IMR-90 (cell line): ENCODE data around the gene SLC13A1. TPM values are rescaled to one million over a fixed set of nuclear protein-coding genes. Genes with fewer than 3 reads are reported as not detected.

Experiments
- ATAC-seq: fragments of 200-7000 bp; cut with Tn5 transposase; 2 replicates; pipeline ENCODE4 v1.9.1; 2020; ENCODE audit warnings: low read depth, mild to moderate bottlenecking, moderate library complexity
- BruUV-seq: library from RNA; stranded (reverse); fragments of 400-500 nt; replicated peaks from 2 replicates; lab custom pipeline; 2021; lab: Mats Ljungman, UMichigan
- CTCF ChIA-PET: fragments of 300-600 bp; formaldehyde crosslinking; extraction: SDS; loops from one replicate; lab custom pipeline; 2021; ENCODE audit warnings: antibody characterized with exemption; lab: Yijun Ruan, JAX
- POLR2A ChIA-PET: fragments of 300-600 bp; sonication (Branson Sonifier 250); formaldehyde crosslinking; loops from one replicate; lab custom pipeline; 2022; ENCODE audit warnings: antibody characterized with exemption; ENCODE audit not compliant: unreplicated experiment; lab: Charles Lee
- DNase-seq: peaks from one replicate; pipeline ENCODE4 v3.0.0; 2013
- H2AFZ ChIP-seq: replicated peaks from 2 replicates; pipeline ENCODE3; 2013; ENCODE audit warnings: low read length, mild to moderate bottlenecking; ENCODE audit not compliant: poor library complexity
- H2AK5ac ChIP-seq: 2 replicates; pipeline ENCODE4 v1.6.1; 2013; ENCODE audit warnings: low read depth, low read length, inconsistent platforms
- H2AK9ac ChIP-seq: replicated peaks from 2 replicates; pipeline ENCODE3; 2013; ENCODE audit warnings: mild to moderate bottlenecking, low read depth, low read length, moderate library complexity; ENCODE audit not compliant: poor library complexity
- H2BK120ac ChIP-seq: 2 replicates; pipeline ENCODE4 v1.6.1; 2013; ENCODE audit warnings: low read depth, low read length, inconsistent platforms
- H2BK15ac ChIP-seq: 3 replicates; pipeline ENCODE4 v1.6.1; 2013; ENCODE audit warnings: low read depth, low read length, inconsistent platforms
- H2BK20ac ChIP-seq: 2 replicates; pipeline ENCODE4 v1.6.1; 2013; ENCODE audit warnings: low read depth, mild to moderate bottlenecking, inconsistent platforms, low read length, moderate library complexity
- H2BK5ac ChIP-seq: 2 replicates; pipeline ENCODE4 v1.6.1; 2013; ENCODE audit warnings: mild to moderate bottlenecking, low read depth, low read length, inconsistent platforms; ENCODE audit not compliant: poor library complexity, severe bottlenecking
- H3K14ac ChIP-seq: replicated peaks from 2 replicates; pipeline ENCODE4 v1.6.1; 2013; ENCODE audit warnings: low read depth, low read length, inconsistent platforms
- H3K18ac ChIP-seq: 2 replicates; pipeline ENCODE4 v1.6.1; 2013; ENCODE audit warnings: low read depth, low read length, control low read depth
- H3K23ac ChIP-seq: 2 replicates; pipeline ENCODE4 v1.6.1; 2013; ENCODE audit warnings: low read depth, low read length, inconsistent platforms
- H3K27ac ChIP-seq: 2 replicates; pipeline ENCODE4 v1.5.1; 2013; ENCODE audit warnings: mild to moderate bottlenecking, control low read depth, low read length; ENCODE audit not compliant: insufficient read depth
- H3K27me3 ChIP-seq: 2 replicates; pipeline ENCODE4 v1.6.1; 2013; ENCODE audit warnings: low read length; ENCODE audit not compliant: control insufficient read depth, insufficient read depth
- H3K36me3 ChIP-seq: 2 replicates; pipeline ENCODE4 v1.6.1; 2013; ENCODE audit warnings: low read length, mixed read lengths; ENCODE audit not compliant: control insufficient read depth, insufficient read depth
- H3K4ac ChIP-seq: 2 replicates; pipeline ENCODE4 v1.6.1; 2013; ENCODE audit warnings: low read depth, low read length, inconsistent platforms
- H3K4me1 ChIP-seq: 2 replicates; pipeline ENCODE4 v1.6.1; 2013; ENCODE audit warnings: low read length, mixed read lengths; ENCODE audit not compliant: control insufficient read depth, insufficient read depth
- H3K4me2 ChIP-seq: 2 replicates; pipeline ENCODE4 v1.6.1; 2013; ENCODE audit warnings: low read depth, mild to moderate bottlenecking, control low read depth, low read length, moderate library complexity
- H3K4me3 ChIP-seq: 2 replicates; pipeline ENCODE4 v1.5.1; 2013; ENCODE audit warnings: low read depth, mild to moderate bottlenecking, control low read depth, low read length, moderate library complexity; ENCODE audit not compliant: insufficient read depth
- H3K56ac ChIP-seq: 2 replicates; pipeline ENCODE4 v1.6.1; 2013; ENCODE audit warnings: low read length, inconsistent platforms; ENCODE audit not compliant: insufficient read depth; ENCODE audit errors: extremely low read depth
- H3K79me1 ChIP-seq, 2 experiments: 2 replicates each; pipeline ENCODE4 v1.6.1; 2013; ENCODE audit warnings: low read length in 2 of 2, inconsistent platforms in 1 of 2, low read depth in 1 of 2
- H3K9ac ChIP-seq: 2 replicates; pipeline ENCODE4 v1.6.1; 2013; ENCODE audit warnings: low read depth, low read length, control low read depth
- H3K9me1 ChIP-seq: 2 replicates; pipeline ENCODE4 v1.6.1; 2013; ENCODE audit warnings: low read length, inconsistent platforms; ENCODE audit not compliant: insufficient read depth
- H3K9me3 ChIP-seq: 2 replicates; pipeline ENCODE4 v1.6.1; 2013; ENCODE audit warnings: low read length; ENCODE audit not compliant: control insufficient read depth, insufficient read depth
- H4K20me1 ChIP-seq: 2 replicates; pipeline ENCODE4 v1.6.1; 2013; ENCODE audit warnings: low read length, inconsistent platforms; ENCODE audit not compliant: insufficient read depth
- H4K5ac ChIP-seq: 2 replicates; pipeline ENCODE4 v1.6.1; 2013; ENCODE audit warnings: mild to moderate bottlenecking, low read depth, low read length, control low read depth
- H4K8ac ChIP-seq, 2 experiments: 2 replicates each; pipeline ENCODE4 v1.6.1; 2013; ENCODE audit warnings: low read depth in 2 of 2, low read length in 2 of 2, control low read depth in 1 of 2, inconsistent platforms in 1 of 2
- H4K91ac ChIP-seq: 2 replicates; pipeline ENCODE4 v1.6.1; 2013; ENCODE audit warnings: low read depth, low read length, inconsistent platforms; ENCODE audit not compliant: insufficient read depth
- BHLHE40 ChIP-seq: fragments of 150-350 bp; IDR thresholded peaks from 2 replicates; pipeline ENCODE4 v1.6.1; 2016; ENCODE audit warnings: mild to moderate bottlenecking, low read depth, low read length
- CEBPB ChIP-seq: IDR thresholded peaks from 2 replicates; pipeline ENCODE4 v1.6.1; 2012; ENCODE audit warnings: low read depth, low read length, improper control_type of control experiment
- CHD1 ChIP-seq: IDR thresholded peaks from 2 replicates; pipeline ENCODE4 v1.6.1; 2012; ENCODE audit warnings: low read depth, low read length, improper control_type of control experiment
- CTCF ChIP-seq: conservative IDR thresholded peaks from 2 replicates; pipeline ENCODE4 v1.5.1; 2012; ENCODE audit warnings: mild to moderate bottlenecking, low read depth, low read length, improper control_type of control experiment
- ELK1 ChIP-seq: fragments of 150-350 bp; IDR thresholded peaks from 2 replicates; pipeline ENCODE4 v1.6.1; 2016; ENCODE audit warnings: low read depth, mild to moderate bottlenecking, low read length, moderate library complexity, borderline replicate concordance
- FOS ChIP-seq: fragments of 150-350 bp; IDR thresholded peaks from 2 replicates; pipeline ENCODE4 v1.6.1; 2016; ENCODE audit warnings: low read depth, low read length
- MAFK ChIP-seq: IDR thresholded peaks from 2 replicates; pipeline ENCODE4 v1.6.1; 2012; ENCODE audit warnings: low read depth, low read length, improper control_type of control experiment
- MAZ ChIP-seq: IDR thresholded peaks from 2 replicates; pipeline ENCODE4 v1.6.1; 2012; ENCODE audit warnings: low read depth, mild to moderate bottlenecking, low read length, improper control_type of control experiment, moderate library complexity, borderline replicate concordance
- MXI1 ChIP-seq: IDR thresholded peaks from 2 replicates; pipeline ENCODE4 v1.6.1; 2012; ENCODE audit warnings: low read depth, mild to moderate bottlenecking, low read length, moderate library complexity, borderline replicate concordance
- NFE2L2 ChIP-seq: fragments of 150-350 bp; IDR thresholded peaks from 2 replicates; pipeline ENCODE4 v1.6.1; 2016; ENCODE audit warnings: low read depth, mild to moderate bottlenecking, low read length
- POLR2A ChIP-seq: IDR thresholded peaks from 2 replicates; pipeline ENCODE4 v1.6.1; 2012; ENCODE audit warnings: mild to moderate bottlenecking, low read depth, low read length
- RAD21 ChIP-seq: IDR thresholded peaks from 2 replicates; pipeline ENCODE4 v1.6.1; 2012; ENCODE audit warnings: low read length, improper control_type of control experiment
- RCOR1 ChIP-seq: IDR thresholded peaks from 2 replicates; pipeline ENCODE4 v1.6.1; 2012; ENCODE audit warnings: mild to moderate bottlenecking, low read length, improper control_type of control experiment; ENCODE audit not compliant: insufficient replicate concordance
- RFX5 ChIP-seq: IDR thresholded peaks from 2 replicates; pipeline ENCODE4 v1.8.0; 2012; ENCODE audit warnings: low read depth, mild to moderate bottlenecking, low read length, moderate library complexity
- SMC3 ChIP-seq: fragments of 150-350 bp; IDR thresholded peaks from 2 replicates; pipeline ENCODE4 v1.6.1; 2016; ENCODE audit warnings: low read depth, mild to moderate bottlenecking, antibody characterized with exemption, low read length, moderate library complexity
- USF2 ChIP-seq: fragments of 150-350 bp; IDR thresholded peaks from 2 replicates; pipeline ENCODE4 v1.6.1; 2017; ENCODE audit warnings: mild to moderate bottlenecking, antibody characterized with exemption, low read length, low read depth
- dilution Hi-C: fragments of 300-500 bp; cut with HindIII; formaldehyde crosslinking; loops from one replicate; pipeline ENCODE4 v1.14.3; 2018; ENCODE audit warnings: low sequenced_read_pairs; ENCODE audit not compliant: unreplicated experiment
- in situ Hi-C: fragments of 300-500 bp; cut with MboI; formaldehyde crosslinking; loops from 3 replicates; pipeline ENCODE4 v1.14.3; 2019; ENCODE audit warnings: low sequenced_read_pairs, inconsistent platforms, mixed read lengths
- intact Hi-C: fragments of 100-400 bp; cut with micrococcal nuclease; formaldehyde crosslinking; loops from 2 replicates; pipeline ENCODE4 v1.10.0; 2022
- polyA plus RNA-seq, 3 experiments: library from polyadenylated mRNA; depleted of rRNA; stranded (reverse); fragments of >200 nt; gene quantifications; 2 replicates each; pipeline ENCODE4 v1.2.3, GENCODE V29; 2012; ENCODE audit warnings: low replicate concordance in 1 of 3
- total RNA-seq: library from RNA; depleted of rRNA; stranded (reverse); fragments of >200 nt; gene quantifications from 2 replicates; pipeline ENCODE4 v1.2.3, GENCODE V29; 2012

The SLC13A1 gene
- total and polyA plus RNA-seq, 2 of the 4 experiments (the other 2 are of a cell fraction): not detected

- Histone ChIP-seq H2AK9ac (no peak overlapping the region), H3K79me1 (no peaks in the 10 kb centered on the region), H4K5ac (no peak overlapping the region), H3K9ac (no peak overlapping the region), H2BK15ac (no peak overlapping the region), H3K4me3 (no peak overlapping the region), H2AFZ (no peak overlapping the region), H3K23ac (no peak overlapping the region), H2BK20ac (no peak overlapping the region), H2BK120ac (no peak overlapping the region), H3K18ac (no peak overlapping the region), H4K8ac (no peak overlapping the region), H3K9me3 (no peaks in the 10 kb centered on the region), H3K4me2 (no peak overlapping the region), H3K4ac (no peak overlapping the region), H4K91ac (no peak overlapping the region), H3K27me3 (no peaks in the 10 kb centered on the region), H3K27ac (no peak overlapping the region), H2AK5ac (no peak overlapping the region), H3K14ac (no peak overlapping the region), H3K4me1 (no peaks in the 10 kb centered on the region), H4K20me1 (no peaks in the 10 kb centered on the region), H3K56ac (no peak overlapping the region), H3K9me1 (no peaks in the 10 kb centered on the region), H2BK5ac (no peak overlapping the region), H3K36me3 (no peaks in the 10 kb centered on the region)
- DNase-seq: no peak
- POLR2A ChIA-PET: no interaction called here
- no TSS peak for BruUV-seq
- CTCF ChIA-PET: no interaction called here
- dilution Hi-C loops: no loop called here
- TF ChIP-seq CEBPB (no peak), ELK1 (no peak), NFE2L2 (no peak), RCOR1 (no peak), SMC3 (no peak), RAD21 (no peak), FOS (no peak), MXI1 (no peak), BHLHE40 (no peak), CTCF (no peak), RFX5 (no peak), POLR2A (no peak), CHD1 (no peak), MAZ (no peak), MAFK (no peak), USF2 (no peak)
- no peak for ATAC-seq
- in situ Hi-C loops: no loop called here
- intact Hi-C loops: no loop called here
Observed at GRCh38 chr7:123184271-123184670, 15.5 kb downstream of the SLC13A1 start.
